PC-9 (cell line): ENCODE measurements around the gene PLEKHA1.

Source experiments
- EZH2 ChIP-seq: fragments of 200-600 bp; sonication (generic); IDR thresholded peaks from 2 replicates; pipeline ENCODE4 v1.8.0; 2017; ENCODE audit warnings: antibody characterized with exemption, low read depth
- TF ChIP-seq, protein P1 (sequence below): fragments of 200-600 bp; sonication (generic); conservative IDR thresholded peaks from 2 replicates; pipeline ENCODE4 v1.6.1; 2017; ENCODE audit warnings: mixed run types, antibody characterized with exemption, mild to moderate bottlenecking, moderate library complexity

DNA sequence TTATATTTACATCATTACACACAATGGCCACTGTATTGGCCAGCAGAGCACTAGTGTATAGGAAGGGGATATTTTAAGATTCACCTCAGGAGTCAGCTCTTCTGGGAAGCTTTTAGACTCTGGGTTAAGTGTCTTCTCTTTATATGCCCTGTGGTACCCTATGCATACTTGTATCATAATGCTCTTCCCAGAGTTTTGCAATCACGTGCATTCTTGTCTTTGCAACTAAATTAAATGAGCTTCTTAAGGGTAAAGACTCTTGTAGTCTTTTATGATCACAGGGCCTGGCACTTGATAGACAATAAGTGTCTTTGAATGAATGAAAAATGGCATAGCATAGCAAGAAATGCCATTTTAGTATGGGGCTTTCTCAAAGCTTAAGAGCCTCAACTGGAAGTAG, 44.5 kb downstream of the PLEKHA1 start:
- TF ChIP-seq, protein P1, sequence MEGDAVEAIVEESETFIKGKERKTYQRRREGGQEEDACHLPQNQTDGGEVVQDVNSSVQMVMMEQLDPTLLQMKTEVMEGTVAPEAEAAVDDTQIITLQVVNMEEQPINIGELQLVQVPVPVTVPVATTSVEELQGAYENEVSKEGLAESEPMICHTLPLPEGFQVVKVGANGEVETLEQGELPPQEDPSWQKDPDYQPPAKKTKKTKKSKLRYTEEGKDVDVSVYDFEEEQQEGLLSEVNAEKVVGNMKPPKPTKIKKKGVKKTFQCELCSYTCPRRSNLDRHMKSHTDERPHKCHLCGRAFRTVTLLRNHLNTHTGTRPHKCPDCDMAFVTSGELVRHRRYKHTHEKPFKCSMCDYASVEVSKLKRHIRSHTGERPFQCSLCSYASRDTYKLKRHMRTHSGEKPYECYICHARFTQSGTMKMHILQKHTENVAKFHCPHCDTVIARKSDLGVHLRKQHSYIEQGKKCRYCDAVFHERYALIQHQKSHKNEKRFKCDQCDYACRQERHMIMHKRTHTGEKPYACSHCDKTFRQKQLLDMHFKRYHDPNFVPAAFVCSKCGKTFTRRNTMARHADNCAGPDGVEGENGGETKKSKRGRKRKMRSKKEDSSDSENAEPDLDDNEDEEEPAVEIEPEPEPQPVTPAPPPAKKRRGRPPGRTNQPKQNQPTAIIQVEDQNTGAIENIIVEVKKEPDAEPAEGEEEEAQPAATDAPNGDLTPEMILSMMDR, result no peak
- TF ChIP-seq EZH2, result no peak
